Testis (tissue), 3 donors: ENCODE measurements around the gene NLRP6. TPM values are rescaled to one million over a fixed set of nuclear protein-coding genes. Genes with fewer than 3 reads are reported as not detected.

ENCODE experiments used
- DNase-seq: peaks from one replicate; pipeline ENCODE4 v3.0.0-alpha.2; 2019
- H3K27ac ChIP-seq, 2 donors: fragments of 200-600 bp; sonication (generic); one replicate each; pipeline ENCODE4 v1.5.1; 2019
- H3K27me3 ChIP-seq: fragments of 200-600 bp; sonication (generic); one replicate; pipeline ENCODE4 v1.5.1; 2019
- H3K36me3 ChIP-seq: fragments of 200-600 bp; sonication (generic); one replicate; pipeline ENCODE4 v1.5.1; 2017; ENCODE audit warnings: low read depth; ENCODE audit errors: missing control alignments
- H3K4me1 ChIP-seq: fragments of 200-600 bp; sonication (generic); one replicate; pipeline ENCODE4 v1.5.1; 2019
- H3K4me3 ChIP-seq, 2 donors: fragments of 200-600 bp; sonication (generic); one replicate each; pipeline ENCODE4 v1.5.1; 2017 to 2019
- H3K9me3 ChIP-seq: fragments of 200-600 bp; sonication (generic); one replicate; pipeline ENCODE4 v1.5.1; 2017
- CTCF ChIP-seq, 3 experiments: fragments of 450-650 bp in 2 of 3; fragments of 200-600 bp in 1 of 3; sonication (generic) in 1 of 3; IDR thresholded peaks; one replicate each; pipeline ENCODE4 v1.5.1; 2016 to 2019; ENCODE audit warnings: antibody characterized with exemption in 3 of 3, mild to moderate bottlenecking in 2 of 3, moderate library complexity in 1 of 3
- POLR2A ChIP-seq: fragments of 450-650 bp; IDR thresholded peaks from one replicate; pipeline ENCODE4 v1.6.1; 2017; ENCODE audit warnings: antibody characterized with exemption, mild to moderate bottlenecking, moderate library complexity
- WGBS, 2 donors: methylation state at CpG; one replicate each; pipeline ENCODE4 v1.1.5; 2018; 5-methylcytosine and 5-hydroxymethylcytosine counted together
- intact Hi-C: fragments of 100-400 bp; cut with DNase I; formaldehyde crosslinking; loops from one replicate; pipeline ENCODE4 v1.15.1; 2023; ENCODE audit warnings: low total_unique reads
- polyA plus RNA-seq: library from polyadenylated mRNA; stranded (reverse); fragments of 350-450 nt; fragmentation: Illumina TruSeq; extraction: RNeasy Lipid Tissue Mini Kit (QIAGEN cat#74804); gene quantifications from one replicate; pipeline ENCODE4 v1.2.3, GENCODE V29; 2014; ENCODE audit warnings: low read depth, low replicate concordance; ENCODE audit not compliant: insufficient read depth
- total RNA-seq, 2 donors: library from RNA; depleted of rRNA; stranded (reverse); fragments of >200 nt; gene quantifications; one replicate each; pipeline ENCODE4 v1.2.3, GENCODE V29; 2016

The NLRP6 gene
- total and polyA plus RNA-seq, 3 donors from 2014 or later, result 0.26 to 2.4 (median 0.31) TPM

- WGBS, 2 donors, result 76 to 83% methylated on average over 2 of the region's 2 CpGs
- Histone ChIP-seq H3K9me3 (no peaks in the 10 kb centered on the region), H3K4me1 (peaks cover 55% of the 10 kb centered on the region), H3K4me3 (no peak overlapping the region), H3K27ac (peak overlapping the region; percentile 33 to 91), H3K27me3 (no peaks in the 10 kb centered on the region), H3K36me3 (no peaks in the 10 kb centered on the region)
- no peak for DNase-seq
- TF ChIP-seq POLR2A (no peak), CTCF (IDR thresholded peaks at IDR 0.05) (no peak)
- intact Hi-C loops, result no loop called here
Observed at GRCh38 chr11:329886-330253, 51.7 kb downstream of the NLRP6 start.

- no peaks in the 10 kb centered on the region for H3K36me3 ChIP-seq
- WGBS, 2 donors, result 72 to 79% methylated on average over 7 to 14 of the region's 14 CpGs
- no peak for DNase-seq
- intact Hi-C loops, result no loop called here
- TF ChIP-seq CTCF (IDR thresholded peaks at IDR 0.05) (no peak), POLR2A (no peak)
- no peak overlapping the region for H3K4me3 ChIP-seq
- no peaks in the 10 kb centered on the region for H3K9me3 ChIP-seq
- peaks cover 56% of the 10 kb centered on the region for H3K4me1 ChIP-seq
- H3K27ac ChIP-seq, result peak overlapping the region in 1 of 2 donors; percentile 33
- H3K27me3 ChIP-seq, result no peaks in the 10 kb centered on the region
Observed at GRCh38 chr11:330307-330693, 52.1 kb downstream of the NLRP6 start.

GRCh38 chr11:330694-331357 lies 52.6 kb downstream of the NLRP6 start:
- intact Hi-C loops, result no loop called here
- H3K27ac ChIP-seq, result peak overlapping the region in 1 of 2 donors; percentile 33
- no peak for TF ChIP-seq POLR2A
- TF ChIP-seq CTCF (IDR thresholded peaks at IDR 0.05), result no peak

DNA sequence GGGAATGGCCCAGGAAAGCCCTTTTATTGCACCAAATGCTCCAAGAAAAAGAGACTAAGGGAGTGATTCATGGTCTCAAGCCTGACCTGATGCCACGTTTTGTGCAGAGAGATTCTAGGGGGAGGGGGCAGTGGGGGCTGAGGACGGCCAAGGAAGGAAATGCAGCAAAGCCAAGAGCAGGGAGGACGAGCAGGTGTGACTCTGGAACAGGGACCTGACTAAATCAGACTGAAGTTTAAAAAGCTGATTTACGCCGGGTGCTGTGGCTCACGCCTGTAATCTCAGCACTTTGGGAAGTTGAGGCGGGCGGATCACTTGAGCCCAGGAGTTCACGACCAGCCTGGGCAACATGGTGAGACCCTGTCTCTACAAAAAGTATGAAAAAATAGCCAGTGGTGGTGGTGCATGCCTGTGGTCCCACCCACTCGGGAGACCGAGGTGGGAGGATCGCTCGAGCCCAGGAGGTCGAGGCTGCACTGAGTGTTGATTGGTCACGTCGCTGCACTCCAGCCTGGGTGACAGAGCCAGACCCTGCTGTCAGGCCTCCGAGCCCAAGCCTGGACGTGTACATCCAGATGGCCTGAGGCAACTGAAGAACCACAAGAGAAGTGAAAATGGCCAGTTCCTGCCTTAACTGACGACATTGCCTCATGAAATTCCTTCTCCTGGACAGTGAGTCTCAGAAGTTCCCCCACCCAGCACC lies 53.3 kb downstream of the NLRP6 start:
- intact Hi-C loops, result no loop called here
- H3K4me3 ChIP-seq, result no peak overlapping the region
- H3K36me3 ChIP-seq, result no peaks in the 10 kb centered on the region
- TF ChIP-seq CTCF (IDR thresholded peaks at IDR 0.05), result no peak
- no peak for TF ChIP-seq POLR2A
- no peak overlapping the region for H3K27ac ChIP-seq
- H3K9me3 ChIP-seq, result no peaks in the 10 kb centered on the region
- peaks cover 56% of the 10 kb centered on the region for H3K4me1 ChIP-seq
- H3K27me3 ChIP-seq, result no peaks in the 10 kb centered on the region
- DNase-seq, result no peak
- 89 to 91% methylated on average over 19 of the region's 19 CpGs for WGBS, 2 donors

More at GRCh38 chr11:330694-331357, 52.6 kb downstream of the NLRP6 start:
- H3K36me3 ChIP-seq, result no peaks in the 10 kb centered on the region
- peaks cover 56% of the 10 kb centered on the region for H3K4me1 ChIP-seq
- no peaks in the 10 kb centered on the region for H3K27me3 ChIP-seq
- H3K4me3 ChIP-seq, result no peak overlapping the region
- no peak for DNase-seq
- WGBS, 2 donors, result 86 to 92% methylated on average over 19 to 34 of the region's 34 CpGs
- no peaks in the 10 kb centered on the region for H3K9me3 ChIP-seq
